ENCODE data around the gene ING3.

GRCh38 chr7:120942861-120943260 is 7.7 kb upstream of the ING3 start:
- no peak for TF ChIP-seq CTCF (conservative IDR thresholded peaks at IDR 0.05; ENCODE audit: low read length)
- TF ChIP-seq EZH2phosphoT487 (IDR thresholded peaks at IDR 0.05; ENCODE audit: borderline replicate concordance): no peak

Measured in Loucy (cell line).